NCI-H69 (cell line): ENCODE results near the gene PDZD2.
"Not testable (repeated sequence)": the region's sequence is repeated elsewhere in the genome, so short reads cannot be mapped to it uniquely, and the experiment has no call there.

Experiments used
- DNase-seq: peaks from one replicate; lab custom pipeline; 2025; lab: John Stamatoyannopoulos, UW

Gene PDZD2

DNA sequence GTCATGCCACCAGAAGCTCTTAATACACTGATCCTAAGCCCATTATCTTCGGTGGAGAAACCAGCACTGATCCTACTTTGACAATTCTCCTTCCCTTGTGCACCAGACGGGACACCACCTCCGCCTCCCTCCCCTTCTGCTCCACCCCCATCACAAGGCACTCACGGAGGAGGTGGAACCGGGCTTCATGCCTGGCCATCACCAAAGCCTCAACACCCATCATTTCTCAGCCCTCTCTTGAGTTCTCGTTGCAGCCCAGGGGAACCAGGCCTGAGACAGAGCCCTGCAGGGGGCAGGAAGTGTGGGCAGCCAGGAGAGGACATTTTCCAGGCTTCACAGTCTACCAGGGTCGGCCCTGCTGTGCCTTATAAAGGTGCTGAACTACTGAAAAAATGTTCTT, 374.7 kb downstream of the PDZD2 start:
- no peak for DNase-seq

DNA sequence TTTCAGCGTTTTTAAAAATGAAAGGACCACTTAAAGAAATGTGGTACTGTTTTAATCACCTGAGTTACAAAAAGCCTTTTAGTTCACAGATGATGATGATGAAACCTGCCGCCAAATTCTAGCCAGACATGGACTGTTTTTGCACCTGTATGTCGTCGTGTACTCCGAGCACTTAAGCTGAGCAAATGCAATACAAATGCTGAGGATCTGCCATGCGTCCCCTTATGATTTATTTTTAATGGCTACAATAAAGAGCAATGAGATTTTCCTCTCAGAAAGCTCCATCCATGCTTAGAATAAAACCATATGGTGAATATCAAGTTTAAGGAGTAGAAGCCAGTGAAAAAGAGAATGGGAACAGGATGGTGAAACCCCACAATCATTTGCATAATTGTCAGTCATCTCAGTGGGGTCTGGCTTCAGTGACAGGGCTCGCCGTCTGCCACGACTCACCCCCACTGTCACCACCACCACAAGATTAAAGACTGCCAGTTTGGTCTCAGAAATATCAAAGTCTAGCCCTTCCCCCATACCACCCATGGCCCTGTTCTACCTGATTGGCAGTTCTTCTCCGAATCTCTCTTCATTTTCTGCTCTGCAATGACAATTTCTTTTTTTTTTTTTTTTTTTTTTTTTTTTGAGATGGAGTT, 375.3 kb downstream of the PDZD2 start:
- DNase-seq = no peak

DNA sequence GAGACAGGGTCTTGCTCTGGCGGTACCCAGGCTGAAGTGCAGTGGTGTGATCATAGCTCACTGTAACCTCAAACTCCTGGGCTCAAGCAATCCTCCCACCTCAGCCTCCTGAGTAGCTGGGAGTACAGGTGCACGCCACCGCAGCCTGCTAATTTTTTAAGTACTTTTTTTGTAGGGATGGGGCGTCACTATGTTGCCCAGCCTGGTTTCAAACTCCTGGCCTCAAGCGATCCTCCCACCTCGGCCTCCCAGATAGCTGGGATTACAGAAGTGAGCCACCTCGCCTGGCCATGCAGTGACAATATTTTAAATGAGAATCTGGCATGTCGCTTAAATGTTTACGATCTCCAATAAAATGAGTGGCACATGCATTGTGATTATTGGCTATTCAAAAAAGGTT, 376.3 kb downstream of the PDZD2 start:
- not testable (repeated sequence) for DNase-seq

DNA sequence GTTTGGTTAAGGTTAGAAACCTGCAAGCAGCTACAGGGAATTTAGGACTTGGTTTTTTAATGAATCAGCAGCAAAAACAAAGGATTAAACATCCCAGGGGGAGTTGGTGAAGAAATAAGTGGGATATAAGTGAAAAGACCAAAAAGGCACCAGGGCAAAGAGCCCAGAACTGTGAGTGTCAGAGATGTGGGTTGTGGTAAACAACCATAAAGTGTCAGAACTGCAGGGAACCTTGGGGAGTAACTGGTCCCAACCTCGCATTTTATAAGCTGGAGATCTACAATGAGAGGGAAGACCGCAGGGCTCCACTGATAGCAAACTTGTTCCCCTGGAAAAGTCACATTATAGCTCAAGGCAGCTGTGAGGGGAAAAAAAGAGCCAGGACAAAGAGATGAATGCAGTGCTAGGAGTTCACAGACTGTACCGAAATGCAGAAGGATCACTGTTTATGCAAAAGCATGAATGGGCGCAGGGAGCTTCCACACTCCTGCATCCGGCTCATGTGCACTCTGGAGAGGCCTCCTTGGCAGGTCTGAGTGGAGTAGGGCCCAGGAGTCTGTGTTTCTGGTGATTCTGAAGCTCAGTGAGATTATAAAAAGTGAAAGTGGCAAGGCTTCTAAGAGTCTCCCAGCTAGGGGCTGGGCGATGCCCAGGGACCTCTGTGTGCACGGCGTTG, 378.9 kb downstream of the PDZD2 start:
- no peak for DNase-seq

DNA sequence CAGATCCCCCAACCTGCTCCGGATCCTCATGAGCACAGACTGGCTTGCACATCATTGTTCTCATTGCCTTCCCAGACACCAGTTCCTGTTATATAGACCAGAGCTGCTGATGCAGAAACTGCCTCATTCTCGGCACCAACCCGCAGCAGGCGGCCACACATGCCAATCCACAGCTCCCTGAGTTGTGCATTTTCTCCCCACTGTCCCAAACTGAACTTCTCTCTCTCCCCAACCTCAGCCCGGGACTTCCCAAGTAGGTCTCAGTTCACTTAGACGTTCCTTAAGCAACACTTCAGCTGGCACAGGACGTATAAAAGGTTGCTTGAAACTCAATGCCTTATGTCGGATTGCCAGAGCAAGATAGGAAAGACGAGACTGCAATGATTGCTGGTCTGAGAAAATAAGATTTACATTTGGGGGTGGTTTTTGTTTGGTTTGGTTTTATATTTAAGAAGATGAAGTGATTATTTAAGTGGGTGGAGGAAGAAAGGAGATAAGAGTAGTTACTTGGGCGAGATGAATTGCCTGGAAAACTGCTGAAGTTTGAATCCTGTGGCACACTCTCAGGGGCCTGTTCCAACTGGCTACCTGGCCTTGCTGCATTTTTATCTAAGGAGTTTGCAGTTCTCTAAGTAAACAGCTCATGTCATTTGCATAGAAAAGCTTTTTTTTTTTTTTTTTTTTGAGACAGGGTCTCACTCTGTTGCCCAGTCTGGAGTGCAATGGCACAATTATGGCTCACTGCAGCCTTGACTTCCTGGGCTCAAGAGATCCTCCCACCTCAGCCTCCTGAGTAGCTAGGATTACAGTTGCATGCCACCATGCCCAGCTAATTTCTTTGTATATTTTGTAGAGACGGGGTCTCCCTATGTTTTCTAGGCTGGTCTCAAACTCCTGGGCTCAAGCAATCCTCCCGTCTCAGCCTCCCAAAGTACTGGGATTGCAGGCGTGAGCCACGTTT, 379.8 kb downstream of the PDZD2 start:
- DNase-seq = no peak

DNA sequence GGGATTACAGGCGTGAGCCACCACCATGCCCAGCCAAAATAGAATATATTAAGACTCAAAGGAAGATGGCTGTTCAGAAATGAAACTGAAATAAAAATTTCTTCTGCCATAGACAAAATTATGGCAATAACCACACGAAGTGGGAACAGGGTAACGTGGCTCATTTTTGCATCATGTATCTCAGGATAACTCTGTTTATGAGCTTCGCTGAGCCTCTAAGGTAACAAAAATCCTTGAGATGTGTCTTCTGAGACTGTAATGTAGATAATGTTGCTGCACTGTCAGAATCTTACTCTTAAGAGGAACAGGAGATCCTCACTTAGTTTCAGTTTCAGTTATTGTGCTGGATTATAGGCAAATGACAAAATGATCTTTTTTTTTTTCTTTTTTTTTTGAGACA, 381.3 kb downstream of the PDZD2 start:
- DNase-seq = no peak

DNA sequence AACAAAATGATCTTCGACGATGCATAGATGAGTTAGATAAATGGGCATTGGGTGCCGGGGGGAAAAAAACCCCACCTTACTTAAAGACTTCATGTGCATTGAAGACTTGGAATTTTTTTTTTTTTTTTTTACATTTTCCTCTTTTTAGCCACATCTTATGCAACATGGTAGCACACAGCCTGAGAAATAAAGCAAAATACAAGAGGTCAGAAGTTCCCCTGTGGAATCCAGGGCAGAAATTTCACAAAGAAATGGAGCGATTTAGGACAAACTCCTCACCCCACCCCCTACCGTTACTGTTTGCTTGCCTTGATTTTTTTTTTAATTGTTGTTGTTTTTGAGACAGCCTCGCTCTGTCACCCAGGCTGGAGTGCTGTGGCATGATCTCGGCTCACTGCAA, 382.0 kb downstream of the PDZD2 start:
- no peak for DNase-seq

DNA sequence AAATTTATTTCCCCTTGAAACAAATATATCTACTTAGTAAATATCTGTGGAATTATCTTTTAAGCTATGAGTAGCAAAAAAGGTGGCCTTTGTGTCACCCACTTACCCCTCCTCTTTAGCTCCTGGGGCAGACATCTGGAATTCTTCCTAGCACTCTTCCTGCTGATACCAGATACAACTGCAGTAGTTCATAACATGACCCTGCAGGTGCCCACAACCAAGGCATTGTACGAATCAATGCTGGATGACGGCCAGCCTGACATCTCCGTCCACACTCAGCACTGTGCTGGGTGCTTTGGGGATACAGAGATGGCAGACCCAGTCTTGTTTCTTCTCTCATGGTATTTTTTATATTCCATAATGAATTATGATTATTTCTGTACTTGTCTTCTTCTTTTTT, 382.8 kb downstream of the PDZD2 start:
- no peak for DNase-seq

DNA sequence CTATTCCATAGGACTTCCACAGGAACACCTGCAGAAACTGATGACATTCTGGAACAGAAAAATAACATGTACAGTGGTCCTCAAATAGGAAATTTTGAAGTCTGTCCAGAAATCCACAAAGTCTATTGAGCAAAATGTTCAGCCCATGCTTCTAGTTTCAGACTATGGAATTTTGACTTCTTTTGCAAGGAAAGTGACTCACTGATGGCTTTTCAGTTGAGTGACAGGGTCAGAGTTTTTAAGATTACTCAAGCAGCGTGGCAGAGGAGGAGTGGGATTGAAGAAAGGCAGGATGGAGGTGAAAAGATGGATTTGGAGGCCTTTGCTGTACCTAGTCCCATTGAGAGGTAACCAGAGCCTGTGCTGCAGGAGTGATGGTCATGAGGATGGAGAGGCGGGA, 383.7 kb downstream of the PDZD2 start:
- DNase-seq = no peak

DNA sequence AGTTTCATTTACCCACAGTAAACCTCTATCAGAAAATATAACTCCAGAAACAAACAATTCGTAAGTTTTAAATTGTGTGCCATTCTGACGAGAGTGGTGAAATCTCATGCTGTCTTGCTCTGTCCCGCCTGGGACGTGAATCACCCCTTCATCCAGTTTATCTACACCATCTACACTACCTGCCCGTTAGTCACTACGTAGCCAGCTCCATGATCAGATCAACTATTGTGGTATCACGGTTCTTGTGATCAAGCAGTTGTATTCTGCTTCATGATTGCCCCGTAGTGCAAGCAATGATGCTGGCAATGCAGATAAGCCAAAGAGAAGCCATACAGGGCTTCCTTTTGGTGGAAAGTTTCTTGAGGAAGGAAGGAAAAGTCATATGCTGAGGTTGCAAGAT, 384.9 kb downstream of the PDZD2 start:
- no peak for DNase-seq

DNA sequence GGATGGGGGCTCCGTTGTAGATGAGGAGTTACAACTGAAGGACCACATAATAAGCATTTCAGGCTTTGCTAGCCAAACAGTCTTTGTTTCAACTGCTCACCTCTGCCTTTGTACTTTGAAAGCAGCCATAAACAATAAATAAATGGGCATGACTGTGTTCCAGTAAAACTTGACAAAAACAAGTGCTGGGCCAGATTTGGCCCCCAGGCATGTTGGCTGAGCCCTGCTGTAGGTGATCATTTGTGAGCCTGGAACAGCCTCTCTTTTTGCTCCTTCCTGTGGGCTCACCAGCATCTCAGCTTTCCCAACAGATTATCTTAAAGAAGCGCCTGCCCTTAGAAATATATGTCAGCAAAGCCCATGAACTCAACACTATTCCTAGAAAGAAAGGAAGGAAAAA, 385.8 kb downstream of the PDZD2 start:
- DNase-seq = no peak

DNA sequence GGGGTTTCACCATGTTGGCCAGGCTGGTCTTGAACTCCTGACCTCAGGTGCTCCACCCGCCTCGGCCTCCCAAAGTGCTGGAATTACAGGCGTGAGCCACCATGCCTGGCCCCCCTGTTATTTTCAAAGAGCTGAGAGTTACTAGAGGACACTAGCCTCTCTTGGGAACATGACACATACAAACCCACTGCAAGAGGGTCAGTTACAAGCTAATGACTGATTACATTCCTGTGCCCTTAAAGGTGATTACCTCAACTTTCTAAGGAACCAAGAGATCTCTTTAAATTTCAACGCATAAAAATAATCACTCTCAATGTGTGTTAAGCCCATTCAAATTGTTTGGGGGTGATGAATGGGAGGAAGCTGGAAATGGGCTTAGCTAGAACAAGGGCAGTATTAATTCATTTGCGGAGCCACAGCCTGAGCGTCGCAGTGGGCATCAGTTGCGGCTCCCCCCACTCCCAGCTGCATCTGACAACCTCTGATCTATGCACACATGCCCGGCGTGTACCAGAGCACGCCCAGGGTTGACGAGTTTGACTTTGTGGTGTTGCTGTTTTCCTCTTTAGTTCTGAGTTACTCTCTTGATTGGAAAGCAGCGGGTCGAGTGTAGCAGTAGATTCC, 388.3 kb downstream of the PDZD2 start:
- no peak for DNase-seq

DNA sequence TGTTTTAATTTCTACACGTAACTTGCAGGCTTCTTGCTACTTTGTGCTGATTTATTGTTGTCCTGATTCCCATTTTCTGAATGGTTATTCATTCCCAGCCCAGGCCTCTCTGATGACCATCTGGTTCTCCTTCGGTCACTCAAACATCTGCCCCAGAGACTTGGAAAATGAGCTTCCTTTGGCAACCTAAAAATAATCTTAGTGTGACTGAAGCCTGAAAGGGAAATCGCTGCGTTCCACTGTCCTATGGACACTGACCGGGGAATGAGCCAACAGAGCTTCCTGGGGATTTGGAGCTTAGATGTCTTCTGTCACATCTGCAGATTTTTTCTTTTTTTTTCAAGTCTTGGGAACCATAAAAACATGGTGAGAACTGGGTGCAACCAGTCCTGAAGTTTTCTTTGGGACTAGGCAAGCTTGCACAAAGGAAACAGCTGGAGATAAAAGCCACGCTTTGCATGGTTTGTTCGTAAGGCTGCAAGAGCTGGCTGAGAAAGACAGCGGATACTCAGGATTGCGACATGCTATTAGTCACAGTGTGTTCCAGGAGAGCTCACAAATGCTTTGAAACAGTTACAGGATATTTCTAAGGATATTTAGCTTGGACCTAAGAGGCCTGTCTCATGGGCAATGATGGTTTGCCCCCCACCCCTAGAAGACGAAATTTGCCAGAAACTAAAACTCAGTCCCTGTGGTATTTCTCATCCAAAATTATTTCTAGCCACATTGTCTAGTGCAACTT, 389.0 kb downstream of the PDZD2 start:
- peak; percentile 6 for DNase-seq

DNA sequence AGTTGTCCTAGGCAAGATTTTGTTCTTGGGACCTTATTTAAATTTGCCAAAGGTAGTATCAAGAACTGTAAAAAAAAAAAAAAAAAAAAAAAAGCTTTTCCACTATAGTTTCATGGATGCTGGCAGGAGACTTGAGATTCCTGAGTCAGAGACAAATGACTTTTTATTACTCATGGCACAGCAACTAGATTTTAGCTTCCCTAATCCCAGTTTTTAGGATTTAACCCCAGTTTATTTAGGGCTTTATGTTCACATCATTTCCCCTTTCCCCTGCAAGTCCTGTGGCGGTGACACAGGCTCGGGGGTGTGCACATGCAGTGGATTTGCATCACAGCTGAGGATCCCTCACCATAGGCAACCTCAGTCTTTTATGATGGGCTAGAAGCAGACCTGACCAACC, 390.3 kb downstream of the PDZD2 start:
- DNase-seq = no peak

DNA sequence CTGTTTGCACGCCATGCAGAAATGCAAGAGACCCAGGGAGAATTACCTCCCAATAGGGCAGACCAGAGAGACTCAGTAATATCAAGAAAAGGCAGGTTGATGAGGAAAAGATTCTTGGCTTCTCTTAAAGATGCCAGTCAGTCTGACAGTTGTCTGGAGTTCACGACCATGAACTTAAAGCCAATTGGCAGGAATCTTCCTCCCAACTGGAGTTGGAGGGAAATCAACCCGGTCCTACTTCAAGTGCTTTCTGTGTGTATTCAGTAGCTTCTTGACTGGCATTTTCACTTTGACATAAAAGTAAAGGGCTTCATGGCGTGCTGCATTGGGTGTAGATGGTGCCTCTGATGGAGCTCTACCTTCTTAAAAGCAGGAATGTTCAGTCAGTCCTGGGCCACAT, 390.9 kb downstream of the PDZD2 start:
- DNase-seq = no peak

DNA sequence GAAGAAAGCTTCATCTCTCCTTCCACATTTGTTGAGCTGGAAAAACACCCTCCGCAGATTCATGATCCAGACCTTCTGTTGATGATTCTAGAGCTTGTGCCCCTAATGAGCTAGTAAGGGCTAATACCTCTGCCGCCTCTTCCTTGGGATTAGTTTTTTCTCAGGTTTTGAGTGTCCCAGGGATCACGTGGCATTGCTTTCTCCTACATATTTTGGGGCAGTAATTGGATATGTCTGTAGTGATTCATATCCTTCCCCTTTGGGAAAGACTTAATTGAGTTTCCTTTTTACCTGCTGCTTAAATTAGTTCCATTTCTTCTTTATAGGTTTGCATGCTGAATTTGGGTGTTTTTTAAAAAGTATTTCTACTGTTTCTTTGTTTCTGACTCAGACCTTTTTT, 391.3 kb downstream of the PDZD2 start:
- DNase-seq = no peak

DNA sequence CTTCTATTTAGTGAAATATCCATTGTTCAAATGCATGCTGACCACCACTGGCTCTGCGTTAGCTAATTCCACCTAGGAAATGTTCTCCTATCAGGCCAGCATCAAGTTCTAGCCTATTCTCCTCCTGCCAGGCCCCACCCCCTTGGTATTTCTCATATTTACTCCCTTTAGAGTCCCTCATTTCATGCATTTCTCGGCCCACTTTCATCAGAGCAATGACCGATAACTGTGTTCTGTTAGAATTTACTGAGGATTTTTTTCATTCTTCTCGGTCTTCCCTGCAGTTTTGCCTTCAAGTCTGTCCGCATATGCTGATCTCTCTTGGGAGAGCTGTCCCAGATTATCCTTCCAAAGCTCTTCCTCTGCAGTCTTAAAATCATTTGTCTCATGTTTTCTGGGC, 391.8 kb downstream of the PDZD2 start:
- DNase-seq = no peak

DNA sequence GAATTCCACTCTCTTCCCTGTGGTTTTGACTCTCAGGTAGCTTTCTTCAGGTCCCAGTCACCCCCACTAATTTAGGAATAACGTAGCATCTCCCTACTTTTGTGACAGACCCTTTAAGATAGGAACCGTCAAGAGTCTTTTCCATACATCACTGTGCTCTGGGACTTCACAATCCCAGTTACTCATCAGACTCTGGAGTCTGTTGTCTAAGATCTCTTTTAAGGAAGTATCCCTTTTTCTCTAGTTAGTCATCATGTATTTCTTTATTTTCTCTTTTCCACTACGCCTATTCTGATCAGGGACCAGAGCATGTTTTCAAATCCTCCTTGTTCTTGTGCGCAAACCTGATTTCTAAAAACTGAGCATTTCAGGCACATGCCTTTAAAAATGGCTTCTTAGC, 392.2 kb downstream of the PDZD2 start:
- DNase-seq = no peak

DNA sequence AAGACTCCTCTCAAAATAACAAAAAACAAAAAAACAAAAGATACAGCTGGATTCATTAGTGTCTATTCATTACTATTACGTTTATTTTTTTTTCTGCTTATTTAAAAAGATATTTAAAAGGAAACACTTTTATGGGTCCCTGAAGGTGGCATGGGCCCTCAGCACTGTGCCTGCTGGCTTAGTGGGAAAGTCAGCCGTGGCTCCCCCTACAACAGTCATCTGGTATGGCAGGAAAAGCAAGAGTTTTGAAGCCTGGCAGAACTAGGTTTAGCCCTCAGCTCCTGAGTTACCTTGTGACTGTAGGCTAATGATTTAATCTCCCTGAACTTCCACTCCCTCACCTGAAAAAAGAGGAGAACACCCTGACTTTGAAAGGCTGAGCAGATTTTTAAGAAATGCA, 399.6 kb downstream of the PDZD2 start:
- DNase-seq = no peak

DNA sequence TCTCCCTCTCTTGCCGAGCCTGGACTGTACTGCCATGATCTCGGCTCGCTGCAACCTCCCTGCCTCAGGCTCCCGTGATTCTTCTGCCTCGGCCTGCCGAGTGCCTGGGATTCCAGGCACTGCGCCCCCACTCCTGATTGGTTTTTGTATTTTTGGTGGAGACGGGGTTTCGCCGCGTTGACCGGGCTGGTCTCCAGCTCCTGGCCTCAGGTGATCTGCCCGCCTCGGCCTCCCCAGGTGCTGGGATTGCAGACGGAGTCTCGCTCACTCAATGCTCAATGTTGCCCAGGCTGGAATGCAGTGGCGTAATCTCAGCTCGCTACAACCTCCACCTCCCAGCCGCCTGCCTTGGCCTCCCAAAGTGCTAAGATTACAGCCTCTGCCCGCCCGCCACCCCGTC, 400.2 kb downstream of the PDZD2 start:
- not testable (repeated sequence) for DNase-seq

DNA sequence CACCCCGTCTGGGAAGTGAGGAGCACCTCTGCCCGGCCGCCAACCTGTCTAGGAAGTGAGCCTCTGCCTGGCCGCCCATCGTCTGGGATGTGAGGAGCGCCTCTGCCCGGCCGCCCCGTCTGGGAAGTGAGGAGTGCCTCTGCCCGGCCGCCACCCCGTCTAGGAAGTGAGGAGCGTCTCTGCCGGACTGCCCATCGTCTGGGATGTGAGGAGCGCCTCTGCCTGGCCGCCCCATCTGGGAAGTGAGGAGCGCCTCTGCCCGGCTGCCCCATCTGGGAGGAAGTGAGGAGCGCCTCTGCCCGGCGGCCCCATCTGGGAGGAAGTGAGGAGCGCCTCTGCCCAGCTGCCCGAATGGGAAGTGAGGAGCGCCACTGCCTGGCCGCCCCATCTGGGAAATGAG, 400.7 kb downstream of the PDZD2 start:
- not testable (repeated sequence) for DNase-seq

DNA sequence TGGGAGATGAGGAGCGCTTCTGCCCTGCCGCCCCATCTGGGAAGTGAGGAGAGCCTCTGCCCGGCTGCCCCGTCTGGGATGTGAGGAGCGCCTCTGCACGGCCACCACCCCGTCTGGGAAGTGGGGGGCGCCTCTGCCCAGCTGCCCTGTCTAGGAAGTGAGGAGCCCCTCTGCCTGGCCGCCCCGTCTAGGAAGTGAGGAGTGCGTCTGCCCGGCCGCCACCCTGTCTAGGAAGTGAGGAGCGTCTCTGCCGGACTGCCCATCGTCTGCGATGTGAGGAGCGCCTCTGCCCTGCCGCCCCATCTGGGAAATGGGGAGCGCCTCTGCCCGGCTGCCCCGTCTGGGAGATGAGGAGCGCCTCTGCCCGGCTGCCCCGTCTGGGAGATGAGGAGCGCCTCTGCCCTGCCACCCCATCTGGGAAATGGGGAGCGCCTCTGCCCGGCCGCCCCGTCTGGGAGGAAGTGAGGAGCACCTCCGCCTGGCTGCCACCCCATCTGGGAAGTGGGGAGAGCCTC, 401.3 kb downstream of the PDZD2 start:
- not testable (repeated sequence) for DNase-seq
